IPS-NIHi7 (cell line): Measurements from ENCODE around the gene MRPS15.
"Not testable (repeated sequence)": the region's sequence is repeated elsewhere in the genome, so short reads cannot be mapped to it uniquely, and the experiment has no call there.

Source experiments
- DNase-seq: peaks from one replicate; pipeline ENCODE4 v3.0.0; 2012; ENCODE audit warnings: mixed read lengths; ENCODE audit errors: extremely low spot score

The MRPS15 gene

DNA sequence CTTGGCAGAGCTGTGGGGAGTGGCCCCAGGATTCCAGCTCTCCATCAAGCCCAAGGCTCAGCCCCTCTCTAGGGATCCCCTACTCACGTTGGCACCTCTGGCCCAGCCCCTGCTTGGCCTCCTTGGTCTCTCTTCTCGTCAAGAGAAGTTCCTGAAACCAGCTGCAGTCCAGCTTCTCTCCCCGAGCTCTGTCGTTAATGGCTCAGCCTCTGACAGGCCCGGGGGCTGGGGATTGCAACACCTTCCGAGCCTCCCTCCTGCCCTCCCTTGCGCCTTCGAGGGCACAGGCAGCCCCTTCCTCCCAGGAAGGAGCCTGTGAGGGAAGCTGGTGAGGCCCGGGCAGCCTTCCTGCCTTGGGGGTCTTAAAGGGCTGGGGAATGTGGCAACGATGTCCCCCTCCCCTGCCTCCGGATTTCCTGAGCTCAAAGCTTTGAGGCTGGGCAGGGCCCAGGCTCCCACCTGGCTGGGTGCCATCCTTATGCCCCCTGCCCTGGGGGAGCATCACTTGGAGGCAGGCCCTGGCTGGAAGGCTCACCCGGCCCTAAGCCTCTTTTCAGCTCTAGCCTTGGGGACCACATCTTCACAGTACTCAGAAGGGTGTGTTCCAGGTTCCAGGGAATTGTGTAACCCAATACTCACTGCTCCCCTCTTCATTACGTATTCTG, 18.7 kb upstream of the MRPS15 start, which contains the start of gene CSF3R:
TSS of gene CSF3R (minus strand) at position 190 of the 665 bp plus-strand sequence. CDS start 3,417 bp downstream, outside the sequence.
- DNase-seq: no peak

DNA sequence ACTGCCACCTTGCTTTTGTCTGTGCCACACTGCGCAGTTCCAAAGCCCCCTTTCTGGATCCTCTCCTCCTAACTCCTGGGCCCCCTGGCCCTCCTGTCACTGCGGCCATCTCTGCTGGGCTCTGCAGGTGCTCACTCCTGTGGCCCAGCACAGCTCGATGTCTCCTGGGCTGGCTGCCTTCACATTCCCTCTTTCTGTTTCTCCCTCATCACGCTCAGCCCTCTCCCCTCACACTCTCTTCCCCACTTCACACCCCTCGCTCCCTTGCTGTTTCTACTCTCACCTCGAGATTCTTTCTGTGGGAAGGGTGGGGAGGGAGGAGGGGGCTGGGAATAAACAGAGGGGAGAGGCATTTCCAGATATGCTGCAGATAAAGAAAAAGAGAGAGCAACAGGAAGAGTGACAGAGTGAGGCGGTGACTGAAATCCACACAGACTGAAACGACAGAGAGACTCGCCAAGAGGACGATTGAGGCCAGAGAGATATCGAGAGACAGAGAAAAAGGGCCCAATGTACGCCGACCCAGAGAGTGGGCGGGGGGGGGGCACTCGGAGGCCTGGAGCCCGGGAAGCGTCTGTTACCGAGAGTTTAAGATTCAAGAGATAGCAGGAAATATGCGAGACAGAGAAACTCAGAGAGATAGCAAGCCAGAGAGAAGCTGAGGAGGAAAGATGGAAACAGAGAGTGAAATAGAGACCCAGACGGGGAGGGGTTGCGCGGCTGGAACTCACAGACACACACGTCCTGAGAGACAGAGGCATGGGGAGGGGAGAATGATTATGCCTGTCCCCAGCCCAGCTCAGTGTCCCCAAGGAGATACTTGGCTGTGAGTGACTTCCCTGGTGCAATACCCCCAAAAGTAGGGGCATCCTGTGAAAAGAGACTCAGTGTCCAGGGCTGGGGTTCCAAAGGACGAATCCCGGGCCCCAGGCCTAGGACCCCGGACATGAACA, 17.9 kb upstream of the MRPS15 start:
- DNase-seq: no peak

DNA sequence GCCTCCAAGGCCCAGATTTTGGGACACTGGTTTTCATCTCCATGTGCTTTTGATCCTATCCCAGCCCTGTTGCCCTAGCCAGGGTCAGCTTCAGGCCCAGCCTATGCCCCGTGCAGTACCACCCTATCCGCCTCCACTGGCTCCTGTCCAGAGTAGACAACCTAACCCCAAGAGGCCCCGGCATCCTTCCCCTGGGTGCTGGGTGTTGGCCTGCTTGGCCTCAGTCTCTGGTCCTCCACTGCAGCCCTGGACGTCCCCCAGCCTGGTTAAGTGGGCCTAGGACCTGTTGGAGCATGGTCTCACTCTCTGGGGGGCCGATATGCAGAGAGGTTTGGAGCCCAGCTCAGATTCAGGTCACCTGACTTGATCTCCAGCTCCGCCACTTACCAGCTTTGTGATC, 16.9 kb upstream of the MRPS15 start:
- no peak for DNase-seq

DNA sequence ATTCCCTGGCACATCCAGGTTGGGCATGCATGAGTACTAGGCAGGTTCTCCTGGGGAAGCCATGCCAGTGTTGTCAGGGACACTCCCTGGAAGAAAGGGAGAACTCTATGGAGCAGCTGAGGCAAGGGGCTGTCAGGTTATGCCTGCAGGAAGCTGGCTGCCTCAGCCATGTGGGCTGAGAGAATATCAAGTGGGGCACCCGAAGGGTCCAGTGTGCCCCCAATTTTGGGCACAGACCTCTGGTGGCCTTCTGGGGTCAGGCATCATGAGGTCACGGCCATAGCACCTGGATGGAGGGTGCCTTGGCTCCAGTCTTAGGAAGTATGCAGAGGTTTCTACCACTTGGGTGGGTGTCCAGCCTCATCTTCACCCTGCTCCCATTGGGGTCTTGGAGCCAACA, 16.0 kb upstream of the MRPS15 start:
- no peak for DNase-seq

DNA sequence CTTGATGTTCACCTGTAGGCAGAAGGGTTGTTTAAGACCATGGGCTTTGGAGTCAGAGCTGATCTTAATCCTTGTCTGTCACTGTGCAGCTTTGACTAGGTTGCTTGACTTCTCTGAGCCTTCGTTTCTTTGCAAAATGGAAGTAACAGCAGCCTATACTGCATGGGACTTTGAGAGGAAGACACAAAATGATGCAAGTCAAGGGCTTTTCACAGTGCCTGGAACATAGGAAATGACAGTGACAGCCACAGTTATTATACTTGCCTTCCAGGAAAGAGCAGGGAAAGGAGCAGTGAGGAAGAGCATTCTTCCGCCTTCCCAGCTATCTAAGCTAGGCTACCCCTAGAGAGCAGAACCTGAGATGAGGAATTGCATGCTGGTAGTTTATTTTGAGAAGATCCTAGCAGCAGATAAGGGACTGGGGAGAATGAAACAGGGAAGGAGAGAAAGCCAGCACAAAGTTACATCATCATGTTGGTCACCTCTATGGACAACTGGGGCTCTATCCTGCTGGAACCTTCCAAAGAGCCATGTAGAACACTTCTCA, 15.4 kb upstream of the MRPS15 start:
- no peak for DNase-seq

DNA sequence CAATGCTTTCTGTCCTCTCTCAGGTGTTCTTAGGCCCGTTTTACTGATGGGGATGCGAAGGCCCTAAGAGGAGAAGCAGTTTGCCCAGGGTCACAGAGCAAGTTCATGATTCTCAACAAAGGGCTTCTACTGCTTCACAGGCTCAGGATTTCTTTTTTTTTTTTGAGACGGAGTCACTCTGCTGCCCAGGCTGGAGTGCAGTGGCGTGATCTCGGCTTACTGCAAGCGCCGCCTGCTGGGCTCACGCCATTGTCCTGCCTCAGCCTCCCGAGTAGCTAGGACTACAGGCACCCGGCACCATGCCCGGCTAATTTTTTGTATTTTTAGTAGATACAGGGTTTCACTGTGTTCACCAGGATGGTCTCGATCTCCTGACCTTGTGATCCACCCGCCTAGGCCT, 13.4 kb upstream of the MRPS15 start:
- DNase-seq: not testable (repeated sequence)

GRCh38 chr1:36476945-36477344, 12.8 kb upstream of the MRPS15 start:
- no peak for DNase-seq

- no peak for DNase-seq
Measured at GRCh38 chr1:36475910-36476604, 11.9 kb upstream of the MRPS15 start.

DNA sequence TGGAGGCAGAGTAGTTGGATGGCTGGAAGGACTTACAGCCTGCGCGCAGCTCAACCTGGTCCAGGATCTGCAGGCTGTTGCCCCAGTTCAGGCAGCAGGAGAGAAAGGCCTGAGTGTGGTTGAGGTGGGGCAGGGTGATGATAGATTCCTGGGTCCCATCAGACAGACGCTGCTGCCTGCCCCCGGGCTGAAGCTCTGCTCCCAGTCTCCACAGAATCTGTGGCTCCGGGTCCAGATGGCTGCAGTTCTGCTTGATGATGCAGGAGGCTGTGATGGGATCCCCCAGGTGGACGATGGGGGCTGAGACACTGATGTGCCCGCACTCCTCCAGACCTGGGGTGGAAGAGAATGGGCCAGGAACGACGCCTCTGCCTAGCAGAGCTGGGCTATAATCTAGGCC, 11.2 kb upstream of the MRPS15 start:
- DNase-seq: no peak

DNA sequence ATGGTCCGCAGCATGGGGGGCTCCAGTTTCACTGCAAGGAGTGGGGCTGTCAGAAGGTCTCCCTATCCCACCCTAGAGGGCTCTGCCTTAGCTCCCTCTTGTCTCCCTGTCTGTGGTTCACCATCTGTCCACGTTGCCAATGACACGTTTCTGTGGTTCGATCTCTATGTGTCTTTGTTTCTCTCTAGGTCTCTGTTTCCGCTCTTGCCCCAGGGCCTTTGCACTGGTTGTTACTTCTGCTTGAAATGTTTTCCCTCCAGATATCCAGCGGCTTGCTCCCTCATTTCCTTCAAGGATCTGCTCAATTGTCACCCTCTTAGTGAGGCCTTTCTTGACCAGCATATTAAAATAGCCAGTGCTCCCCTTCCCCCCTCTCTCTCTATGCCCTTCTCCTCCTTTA, 8.5 kb upstream of the MRPS15 start:
- no peak for DNase-seq

- no peak for DNase-seq
Measured at GRCh38 chr1:36471830-36472641, 7.9 kb upstream of the MRPS15 start.

- no peak for DNase-seq
Measured at GRCh38 chr1:36469163-36469562, 5.0 kb upstream of the MRPS15 start.

- DNase-seq: no peak
Measured at GRCh38 chr1:36467700-36468455, 3.7 kb upstream of the MRPS15 start.

- no peak for DNase-seq
Measured at GRCh38 chr1:36467027-36467410, 2.8 kb upstream of the MRPS15 start.

DNA sequence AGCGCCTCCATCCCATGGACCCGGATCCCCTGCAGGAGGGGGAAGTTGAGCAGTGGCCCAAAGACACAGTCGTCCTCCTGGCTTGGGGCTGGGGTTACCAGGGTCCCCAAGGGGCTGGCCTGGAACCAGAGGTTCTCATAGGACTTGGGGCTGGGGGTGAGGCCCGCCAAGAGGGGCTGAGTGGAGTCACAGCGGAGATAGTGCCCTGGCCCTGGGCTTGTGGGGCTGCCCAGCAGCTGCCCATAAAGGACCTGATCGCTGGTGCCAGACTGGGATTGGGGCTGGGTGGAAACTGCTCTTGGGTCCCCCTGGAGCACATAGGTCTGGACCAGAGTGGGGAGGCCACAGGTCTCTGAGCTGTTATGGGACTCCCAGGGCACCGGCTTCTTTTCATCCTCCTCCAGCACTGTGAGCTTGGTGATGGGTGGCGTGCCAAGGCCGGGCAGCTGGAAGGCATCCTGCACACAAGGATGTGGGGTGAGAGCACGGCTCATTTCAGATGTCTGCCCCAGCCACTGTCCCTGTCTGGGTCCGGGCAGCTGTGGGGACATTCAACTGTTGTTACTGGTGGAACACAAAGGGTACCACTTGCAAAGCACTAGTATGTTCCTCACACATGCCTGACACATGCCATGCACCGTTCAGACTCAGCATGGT, 2.3 kb upstream of the MRPS15 start:
- DNase-seq: no peak

DNA sequence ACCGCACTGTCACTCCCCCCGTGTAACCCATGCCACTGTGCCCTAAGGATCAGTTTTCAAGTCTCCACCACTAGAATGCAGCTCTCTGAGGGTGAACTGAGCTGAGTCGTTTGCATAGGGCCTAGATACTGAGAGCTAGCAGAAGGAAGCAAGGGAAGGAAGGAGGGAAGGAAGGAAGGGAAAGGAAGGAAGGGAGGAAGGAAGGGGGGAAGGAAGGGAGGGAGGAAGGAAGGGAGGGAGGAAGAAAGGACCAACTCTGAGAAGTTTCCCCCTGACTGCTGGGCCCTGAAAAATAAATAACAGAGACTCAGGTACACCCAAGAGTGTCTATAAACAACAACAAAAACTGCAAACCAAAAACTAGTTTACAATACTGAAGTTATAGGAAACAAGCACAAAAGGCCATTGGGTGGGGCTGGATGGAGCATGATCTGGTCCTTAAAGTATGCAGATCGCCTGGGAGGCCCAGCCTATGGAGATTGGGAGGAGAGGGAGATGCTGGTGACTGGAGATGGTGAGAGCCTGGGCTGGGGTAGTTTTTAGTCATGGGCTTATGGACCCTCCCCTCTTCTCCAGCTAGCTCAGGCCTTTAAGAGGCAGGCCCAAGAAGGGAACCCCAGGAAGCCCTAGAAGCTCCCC, 1.7 kb upstream of the MRPS15 start:
- DNase-seq: no peak

GRCh38 chr1:36464605-36465393, 615 bp upstream of the MRPS15 start:
- DNase-seq: peak; percentile 70

DNA sequence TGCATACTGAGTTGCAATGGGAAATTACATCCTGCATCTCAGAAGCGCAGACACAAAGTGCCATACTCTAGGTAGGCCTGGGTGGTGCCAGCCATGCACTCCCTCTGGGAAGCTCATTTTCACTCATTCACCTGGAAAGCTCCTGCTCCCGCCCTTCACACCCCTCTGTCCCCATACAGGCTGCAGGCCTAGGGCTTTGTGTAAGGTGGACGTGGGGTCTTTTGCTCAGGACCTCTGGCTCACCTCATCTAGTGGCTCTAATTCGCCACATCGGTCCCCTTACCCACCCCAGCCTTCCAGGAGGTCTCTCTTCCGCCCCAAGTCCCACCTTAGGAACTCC, 751 bp downstream of the MRPS15 start:
- no peak for DNase-seq

GRCh38 chr1:36458910-36459309, 5.3 kb downstream of the MRPS15 start:
- DNase-seq: no peak
